GM12892 (cell line): ENCODE measurements around the gene CPAMD8.

Experiments
- POLR2A ChIP-seq: IDR thresholded peaks from 2 replicates; pipeline ENCODE4 v1.6.1; 2011; ENCODE audit warnings: low read depth, low read length, control low read depth
- POLR2AphosphoS5 ChIP-seq: IDR thresholded peaks from 2 replicates; pipeline ENCODE4 v1.6.1; 2011; ENCODE audit warnings: low read depth, low read length, control low read depth

DNA sequence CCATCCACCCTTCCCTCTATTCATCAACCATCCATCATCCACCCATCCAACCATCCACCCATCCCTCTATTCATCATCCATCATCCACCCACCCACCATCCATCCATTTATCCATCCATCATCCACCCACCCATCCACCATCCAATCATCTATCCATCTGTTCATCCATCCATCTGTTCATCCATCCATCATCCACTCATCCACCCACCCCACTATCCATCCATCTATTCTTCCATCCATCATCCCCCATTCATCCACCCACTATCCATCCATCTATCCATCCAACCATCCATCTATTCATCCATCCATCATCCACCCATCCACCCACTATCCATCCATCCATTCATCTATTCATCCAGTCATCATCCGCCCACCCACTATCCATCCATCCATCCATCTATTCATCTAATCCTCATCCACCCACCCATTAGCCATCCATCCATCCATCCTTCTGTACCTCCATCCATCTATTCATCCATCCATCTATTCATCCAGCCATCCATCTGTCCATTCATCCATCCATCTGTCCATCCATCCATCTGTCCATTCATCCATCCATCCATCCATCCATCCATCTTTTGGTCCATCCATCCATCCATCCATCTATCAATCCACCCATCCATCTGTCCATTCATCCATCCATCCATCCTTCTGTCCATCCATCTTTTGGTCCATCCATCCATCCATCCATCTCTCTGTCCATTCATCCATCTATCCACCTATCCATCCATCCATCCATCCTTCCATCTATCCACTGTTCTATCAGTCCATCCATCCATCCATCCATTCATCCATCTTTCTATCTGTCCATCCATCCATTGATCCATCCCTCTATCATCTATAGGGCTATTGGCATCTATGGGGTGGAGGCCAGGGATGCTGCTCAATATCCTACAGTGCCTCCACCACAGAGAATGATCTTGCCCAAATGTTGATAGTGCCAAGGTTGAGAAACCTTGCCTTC is 47.5 kb downstream of the CPAMD8 start:
- TF ChIP-seq POLR2AphosphoS5 (no peak), POLR2A (no peak)
